Measurements from ENCODE around the gene RABL2A.
"Not testable (repeated sequence)": the region's sequence is repeated elsewhere in the genome, so short reads cannot be mapped to it uniquely, and the experiment has no call there.

- TF ChIP-seq, protein P1, sequence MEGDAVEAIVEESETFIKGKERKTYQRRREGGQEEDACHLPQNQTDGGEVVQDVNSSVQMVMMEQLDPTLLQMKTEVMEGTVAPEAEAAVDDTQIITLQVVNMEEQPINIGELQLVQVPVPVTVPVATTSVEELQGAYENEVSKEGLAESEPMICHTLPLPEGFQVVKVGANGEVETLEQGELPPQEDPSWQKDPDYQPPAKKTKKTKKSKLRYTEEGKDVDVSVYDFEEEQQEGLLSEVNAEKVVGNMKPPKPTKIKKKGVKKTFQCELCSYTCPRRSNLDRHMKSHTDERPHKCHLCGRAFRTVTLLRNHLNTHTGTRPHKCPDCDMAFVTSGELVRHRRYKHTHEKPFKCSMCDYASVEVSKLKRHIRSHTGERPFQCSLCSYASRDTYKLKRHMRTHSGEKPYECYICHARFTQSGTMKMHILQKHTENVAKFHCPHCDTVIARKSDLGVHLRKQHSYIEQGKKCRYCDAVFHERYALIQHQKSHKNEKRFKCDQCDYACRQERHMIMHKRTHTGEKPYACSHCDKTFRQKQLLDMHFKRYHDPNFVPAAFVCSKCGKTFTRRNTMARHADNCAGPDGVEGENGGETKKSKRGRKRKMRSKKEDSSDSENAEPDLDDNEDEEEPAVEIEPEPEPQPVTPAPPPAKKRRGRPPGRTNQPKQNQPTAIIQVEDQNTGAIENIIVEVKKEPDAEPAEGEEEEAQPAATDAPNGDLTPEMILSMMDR (IDR thresholded peaks at IDR 0.05), result not testable (repeated sequence)
- not testable (repeated sequence) for TF ChIP-seq POLR2A (IDR thresholded peaks at IDR 0.05)
Observed at GRCh38 chr2:113599208-113599607, 27.9 kb upstream of the RABL2A start.

All from prostate gland (tissue), 2 donors.